Measurements from ENCODE around the gene OPN1LW.
"Not testable (repeated sequence)": the region's sequence is repeated elsewhere in the genome, so short reads cannot be mapped to it uniquely, and the experiment has no call there.

The OPN1LW gene

GRCh38 chrX:154144010-154144409 is at the start of gene OPN1LW:
Gene OPN1LW (plus strand): TSS chrX:154144243. CDS start chrX:154144284, 41 bp downstream.
- DNase-seq, result not testable (repeated sequence)

GRCh38 chrX:154094833-154095232 is 49.2 kb upstream of the OPN1LW start:
- DNase-seq, result no peak

- peak; percentile 23 for DNase-seq
Measured at GRCh38 chrX:154096140-154097002, 47.7 kb upstream of the OPN1LW start.

- peak; percentile 75 for DNase-seq
Measured at GRCh38 chrX:154097003-154097588, 46.9 kb upstream of the OPN1LW start.

- peak; percentile 95 for DNase-seq
Measured at GRCh38 chrX:154097589-154098541, 46.2 kb upstream of the OPN1LW start, which contains the start of gene MECP2. Gene MECP2 (minus strand): TSS chrX:154097717.

GRCh38 chrX:154098551-154098950 is 45.5 kb upstream of the OPN1LW start:
- no peak for DNase-seq

- no peak for DNase-seq
Measured at GRCh38 chrX:154113729-154114128, 30.3 kb upstream of the OPN1LW start.

- DNase-seq, result no peak
Measured at GRCh38 chrX:154114652-154115051, 29.4 kb upstream of the OPN1LW start.

- no peak for DNase-seq
Measured at GRCh38 chrX:154115071-154115470, 29.0 kb upstream of the OPN1LW start.

- no peak for DNase-seq
Measured at GRCh38 chrX:154115750-154116149, 28.3 kb upstream of the OPN1LW start.

- no peak for DNase-seq
Measured at GRCh38 chrX:154116426-154117211, 27.4 kb upstream of the OPN1LW start.

GRCh38 chrX:154117566-154117965 is 26.5 kb upstream of the OPN1LW start:
- no peak for DNase-seq

GRCh38 chrX:154120567-154120966 is 23.5 kb upstream of the OPN1LW start:
- no peak for DNase-seq

GRCh38 chrX:154121207-154121606 is 22.8 kb upstream of the OPN1LW start:
- no peak for DNase-seq

- no peak for DNase-seq
Measured at GRCh38 chrX:154121961-154122360, 22.1 kb upstream of the OPN1LW start.

GRCh38 chrX:154123241-154124219 is 20.5 kb upstream of the OPN1LW start:
- no peak for DNase-seq

- DNase-seq, result no peak
Measured at GRCh38 chrX:154125391-154126040, 18.5 kb upstream of the OPN1LW start.

- no peak for DNase-seq
Measured at GRCh38 chrX:154126101-154126500, 17.9 kb upstream of the OPN1LW start.

- no peak for DNase-seq
Measured at GRCh38 chrX:154131955-154132354, 12.1 kb upstream of the OPN1LW start.

GRCh38 chrX:154132366-154132765 is 11.7 kb upstream of the OPN1LW start:
- DNase-seq, result no peak

Measured in RPMI8226 (cell line).